ACC112 (cell line): ENCODE measurements around the gene TAB2.
A peak's percentile ranks its signal among the peaks of the same experiment; 100 is the strongest.

ENCODE experiments used
- H2AFZ ChIP-seq: fragments of 200-600 bp; sonication (generic); one replicate; pipeline ENCODE4 v1.6.0; 2017; ENCODE audit warnings: antibody characterized with exemption, low read length; ENCODE audit not compliant: unreplicated experiment
- H3K27ac ChIP-seq: fragments of 200-600 bp; sonication (generic); 2 replicates; pipeline ENCODE4 v1.5.1; 2014; ENCODE audit warnings: low read depth, mild to moderate bottlenecking, antibody characterized with exemption, low read length, moderate library complexity
- H3K27me3 ChIP-seq: fragments of 200-600 bp; sonication (generic); 2 replicates; pipeline ENCODE4 v1.6.1; 2014; ENCODE audit warnings: mild to moderate bottlenecking, antibody characterized with exemption, low read length, moderate library complexity, mixed read lengths; ENCODE audit not compliant: insufficient read depth
- H3K36me3 ChIP-seq: fragments of 200-600 bp; sonication (generic); 2 replicates; pipeline ENCODE4 v1.6.1; 2016; ENCODE audit warnings: mild to moderate bottlenecking, antibody characterized with exemption, low read length, moderate library complexity, mixed read lengths; ENCODE audit not compliant: insufficient read depth
- H3K4me1 ChIP-seq: fragments of 200-600 bp; sonication (generic); one replicate; pipeline ENCODE4 v1.6.1; 2016; ENCODE audit warnings: low read length, mixed read lengths; ENCODE audit not compliant: insufficient read depth, unreplicated experiment, control insufficient read depth
- H3K4me3 ChIP-seq: fragments of 200-600 bp; sonication (generic); 2 replicates; pipeline ENCODE4 v1.5.1; 2014; ENCODE audit warnings: mild to moderate bottlenecking, low read depth, low read length
- H3K79me2 ChIP-seq: fragments of 200-600 bp; sonication (generic); one replicate; pipeline ENCODE4 v1.6.0; 2016; ENCODE audit warnings: low read length; ENCODE audit not compliant: control insufficient read depth, unreplicated experiment, insufficient read depth

The TAB2 gene

GRCh38 chr6:149284904-149285303 is 32.6 kb upstream of the TAB2 start:
- Histone ChIP-seq H2AFZ (no peak overlapping the region), H3K27me3 (no peaks in the 10 kb centered on the region), H3K27ac (no peak overlapping the region), H3K36me3 (no peaks in the 10 kb centered on the region), H3K4me1 (peaks cover 4% of the 10 kb centered on the region), H3K4me3 (no peak overlapping the region), H3K79me2 (no peaks in the 10 kb centered on the region)

DNA sequence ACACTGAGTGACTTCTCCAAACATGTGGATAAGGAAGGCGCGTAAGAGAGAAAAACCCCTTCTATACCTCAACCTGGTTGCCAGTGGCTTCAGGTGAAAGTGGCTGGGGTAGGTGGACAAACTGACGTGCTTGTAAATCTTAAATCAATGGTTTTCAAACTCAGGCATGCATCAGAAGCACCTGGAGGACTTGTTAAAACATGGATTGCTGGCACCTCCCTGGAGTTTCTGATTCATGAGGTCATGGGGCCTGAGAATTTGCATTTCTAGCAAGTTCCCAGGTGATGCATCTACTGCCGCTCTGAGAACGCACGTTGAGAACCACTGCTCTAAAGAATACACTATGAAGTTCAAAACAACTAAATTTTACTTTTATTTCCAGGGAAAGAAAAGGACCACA is 31.9 kb upstream of the TAB2 start:
- H3K27me3 ChIP-seq, result no peaks in the 10 kb centered on the region
- no peak overlapping the region for H3K27ac ChIP-seq
- H3K4me1 ChIP-seq, result peaks cover 4% of the 10 kb centered on the region
- no peak overlapping the region for H3K4me3 ChIP-seq
- no peaks in the 10 kb centered on the region for H3K36me3 ChIP-seq
- no peak overlapping the region for H2AFZ ChIP-seq
- H3K79me2 ChIP-seq, result no peaks in the 10 kb centered on the region

DNA sequence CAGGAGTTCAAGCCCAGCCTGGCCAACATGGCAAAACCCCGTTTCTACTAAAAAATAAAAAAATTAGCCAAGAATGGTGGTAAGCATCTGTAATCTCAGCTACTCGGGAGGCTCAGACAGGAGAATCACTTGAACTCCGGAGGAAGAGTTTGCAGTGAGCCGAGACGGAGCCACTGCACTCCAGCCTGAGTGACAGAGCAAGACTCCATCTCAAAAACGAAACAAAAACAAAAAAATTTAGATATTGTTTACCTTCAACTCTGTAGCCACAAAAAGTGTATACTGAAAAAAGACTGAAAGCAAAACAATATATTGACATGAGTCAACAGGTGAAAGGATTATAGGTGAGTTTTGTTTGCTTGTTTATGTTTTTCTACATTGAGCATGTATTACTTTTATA is 30.6 kb upstream of the TAB2 start:
- Histone ChIP-seq H3K27ac (no peak overlapping the region), H3K4me1 (peaks cover 4% of the 10 kb centered on the region), H3K27me3 (no peaks in the 10 kb centered on the region), H3K79me2 (no peaks in the 10 kb centered on the region), H3K4me3 (no peak overlapping the region), H2AFZ (no peak overlapping the region), H3K36me3 (no peaks in the 10 kb centered on the region)

- Histone ChIP-seq H3K27ac (no peak overlapping the region), H3K36me3 (no peaks in the 10 kb centered on the region), H2AFZ (no peak overlapping the region), H3K79me2 (no peaks in the 10 kb centered on the region), H3K4me1 (peaks cover 4% of the 10 kb centered on the region), H3K4me3 (no peak overlapping the region), H3K27me3 (no peaks in the 10 kb centered on the region)
Measured at GRCh38 chr6:149289192-149289781, 28.2 kb upstream of the TAB2 start.

- Histone ChIP-seq H3K27ac (no peak overlapping the region), H3K27me3 (no peaks in the 10 kb centered on the region), H3K79me2 (no peaks in the 10 kb centered on the region), H3K36me3 (no peaks in the 10 kb centered on the region), H2AFZ (no peak overlapping the region), H3K4me3 (no peak overlapping the region), H3K4me1 (peaks cover 4% of the 10 kb centered on the region)
Measured at GRCh38 chr6:149289966-149290365, 27.5 kb upstream of the TAB2 start.

- H3K27ac ChIP-seq, result no peak overlapping the region
- H2AFZ ChIP-seq, result no peak overlapping the region
- no peaks in the 10 kb centered on the region for H3K27me3 ChIP-seq
- peaks cover 3% of the 10 kb centered on the region for H3K4me1 ChIP-seq
- no peak overlapping the region for H3K4me3 ChIP-seq
- no peaks in the 10 kb centered on the region for H3K79me2 ChIP-seq
- no peaks in the 10 kb centered on the region for H3K36me3 ChIP-seq
Measured at GRCh38 chr6:149293244-149293643, 24.3 kb upstream of the TAB2 start.

DNA sequence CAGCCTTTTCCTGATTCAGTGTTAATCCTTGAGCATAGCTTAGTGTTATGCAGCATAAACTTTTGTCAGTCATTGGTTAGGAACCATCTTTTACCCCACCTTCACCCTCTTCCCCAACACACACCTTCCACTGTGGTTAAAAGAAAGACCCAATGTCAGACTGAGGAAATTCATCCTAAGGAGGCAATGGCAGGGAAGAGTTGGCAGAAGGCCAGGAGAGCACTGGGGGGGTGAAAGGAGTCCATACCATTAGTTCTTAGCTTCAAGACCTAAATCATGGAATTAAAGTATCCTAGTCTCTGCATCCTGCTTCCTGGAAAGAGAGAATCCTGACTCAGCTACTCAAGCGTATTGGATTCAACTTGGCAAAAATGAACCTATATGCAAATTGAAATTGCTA is 16.9 kb upstream of the TAB2 start:
- H3K79me2 ChIP-seq, result no peaks in the 10 kb centered on the region
- H2AFZ ChIP-seq, result no peak overlapping the region

GRCh38 chr6:149302723-149303122 is 14.8 kb upstream of the TAB2 start:
- Histone ChIP-seq H3K4me1 (peaks cover 13% of the 10 kb centered on the region), H3K27me3 (no peaks in the 10 kb centered on the region), H3K4me3 (no peak overlapping the region), H2AFZ (no peak overlapping the region), H3K27ac (no peak overlapping the region), H3K36me3 (no peaks in the 10 kb centered on the region), H3K79me2 (no peaks in the 10 kb centered on the region)

More for the DNA sequence above, 16.9 kb upstream of the TAB2 start:
- Histone ChIP-seq H3K4me3 (no peak overlapping the region), H3K36me3 (no peaks in the 10 kb centered on the region), H3K4me1 (no peaks in the 10 kb centered on the region), H3K27me3 (no peaks in the 10 kb centered on the region), H3K27ac (no peak overlapping the region)

DNA sequence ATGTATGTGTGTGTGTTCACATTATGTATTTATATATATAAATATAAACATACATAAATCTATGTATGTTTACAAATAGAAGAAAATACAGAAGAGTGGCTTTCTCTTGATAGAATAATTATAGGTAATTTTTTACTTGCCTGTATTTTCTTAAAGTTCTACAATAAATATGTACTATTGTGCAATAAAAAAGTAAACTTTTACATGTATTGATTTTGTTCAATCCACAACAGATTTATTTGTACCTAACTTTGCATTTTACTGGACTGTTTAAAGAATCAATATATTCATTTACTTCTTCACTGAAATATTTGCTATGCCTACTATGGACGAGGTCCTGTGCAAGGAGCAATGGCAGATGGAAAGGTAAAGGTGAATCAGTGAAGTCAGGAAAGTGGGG is 14.0 kb upstream of the TAB2 start:
- H3K36me3 ChIP-seq, result no peaks in the 10 kb centered on the region

DNA sequence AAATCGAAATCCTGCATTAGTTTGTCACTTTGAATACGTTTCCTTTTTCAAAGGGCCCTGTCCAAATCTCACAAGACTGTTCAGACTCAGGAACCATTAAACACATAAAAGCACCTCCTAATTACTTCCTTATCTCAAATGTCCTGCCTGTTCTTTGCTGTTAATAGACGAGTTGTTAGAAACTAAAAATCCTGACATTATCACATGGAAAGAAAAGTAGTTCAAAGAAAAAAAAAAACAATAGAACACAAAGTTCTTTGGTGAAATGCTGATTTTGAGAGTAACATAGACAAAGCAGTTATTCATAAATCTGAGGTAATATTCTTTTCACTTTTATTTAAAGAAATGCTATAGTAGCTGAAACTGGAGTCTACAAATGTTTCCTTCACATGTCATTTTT is 12.1 kb upstream of the TAB2 start:
- no peaks in the 10 kb centered on the region for H3K27me3 ChIP-seq
- no peaks in the 10 kb centered on the region for H3K79me2 ChIP-seq
- H3K27ac ChIP-seq, result no peak overlapping the region
- H2AFZ ChIP-seq, result no peak overlapping the region
- no peak overlapping the region for H3K4me3 ChIP-seq
- H3K36me3 ChIP-seq, result no peaks in the 10 kb centered on the region
- H3K4me1 ChIP-seq, result peaks cover 18% of the 10 kb centered on the region

More for the DNA sequence above, 14.0 kb upstream of the TAB2 start:
- Histone ChIP-seq H3K27me3 (no peaks in the 10 kb centered on the region), H3K4me1 (peaks cover 18% of the 10 kb centered on the region), H3K79me2 (no peaks in the 10 kb centered on the region), H2AFZ (no peak overlapping the region), H3K27ac (no peak overlapping the region), H3K4me3 (no peak overlapping the region)

- no peaks in the 10 kb centered on the region for H3K36me3 ChIP-seq
- no peaks in the 10 kb centered on the region for H3K27me3 ChIP-seq
- H3K27ac ChIP-seq, result peak overlapping the region; percentile 81
- H2AFZ ChIP-seq, result peak overlapping the region; percentile 81
- H3K4me1 ChIP-seq, result peaks cover 18% of the 10 kb centered on the region
- peak overlapping the region; percentile 40 for H3K4me3 ChIP-seq
- H3K79me2 ChIP-seq, result no peaks in the 10 kb centered on the region
Measured at GRCh38 chr6:149306967-149307366, 10.5 kb upstream of the TAB2 start.
